ENCODE results near the gene SH3GL2.
"Not testable (repeated sequence)": the region's sequence is repeated elsewhere in the genome, so short reads cannot be mapped to it uniquely, and the experiment has no call there.

The SH3GL2 gene

GRCh38 chr9:17761984-17762676 is 183.3 kb downstream of the SH3GL2 start:
- Histone ChIP-seq H3K4me1 (ENCODE audit: control insufficient read depth, insufficient read depth, low read length) (no peaks in the 10 kb centered on the region), H3K4me3 (ENCODE audit: low read depth, low read length) (no peak overlapping the region), H3K9ac (ENCODE audit: low read depth, low read length) (no peak overlapping the region), H3K36me3 (ENCODE audit: control insufficient read depth, insufficient read depth, low read length) (no peaks in the 10 kb centered on the region), H3K27me3 (ENCODE audit: control insufficient read depth, insufficient read depth, low read length) (no peaks in the 10 kb centered on the region), H3K9me3 (ENCODE audit: control insufficient read depth, insufficient read depth, low read length) (no peaks in the 10 kb centered on the region)

DNA sequence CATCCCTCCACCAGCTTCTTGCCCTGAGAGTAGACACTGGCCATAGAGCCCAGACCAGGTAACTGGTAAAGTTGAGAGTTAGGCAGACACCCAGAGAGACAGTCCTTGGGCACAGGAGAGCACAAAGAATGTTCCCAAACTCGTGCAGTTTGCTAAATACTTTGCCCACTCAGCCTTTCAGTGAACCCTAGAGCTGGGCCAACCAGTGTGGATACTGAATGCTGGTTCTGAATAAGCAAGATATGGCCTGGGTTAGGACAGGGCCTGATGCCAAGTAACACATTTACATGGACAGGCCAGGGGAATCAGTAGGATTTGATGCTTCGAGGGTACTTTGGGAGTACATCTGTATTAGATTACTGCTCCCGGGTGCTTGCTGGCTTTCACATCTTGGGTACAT is 185.4 kb downstream of the SH3GL2 start:
- H3K4me3 ChIP-seq (ENCODE audit: low read depth, low read length), result no peak overlapping the region
- H3K36me3 ChIP-seq (ENCODE audit: control insufficient read depth, insufficient read depth, low read length), result no peaks in the 10 kb centered on the region
- H3K9me3 ChIP-seq (ENCODE audit: control insufficient read depth, insufficient read depth, low read length), result no peaks in the 10 kb centered on the region
- H3K9ac ChIP-seq (ENCODE audit: low read depth, low read length), result no peak overlapping the region
- no peaks in the 10 kb centered on the region for H3K4me1 ChIP-seq (ENCODE audit: control insufficient read depth, insufficient read depth, low read length)
- no peaks in the 10 kb centered on the region for H3K27me3 ChIP-seq (ENCODE audit: control insufficient read depth, insufficient read depth, low read length)

DNA sequence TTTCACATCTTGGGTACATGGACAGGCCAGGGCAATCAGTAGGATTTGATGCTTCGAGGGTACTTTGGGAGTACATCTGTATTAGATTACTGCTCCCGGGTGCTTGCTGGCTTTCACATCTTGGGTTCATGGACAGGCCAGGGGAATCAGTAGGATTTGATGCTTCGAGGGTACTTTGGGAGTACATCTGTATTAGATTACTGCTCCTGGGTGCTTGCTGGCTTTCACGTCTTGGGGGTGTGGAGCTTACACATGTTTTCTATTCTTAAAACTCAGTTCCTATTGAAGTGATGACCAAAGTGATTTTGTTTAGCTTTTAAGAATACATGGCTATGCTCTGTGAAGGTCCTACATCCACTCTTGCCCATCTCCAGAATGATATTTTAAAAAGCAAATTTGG is 186.3 kb downstream of the SH3GL2 start:
- H3K9me3 ChIP-seq (ENCODE audit: control insufficient read depth, insufficient read depth, low read length); H3K36me3 ChIP-seq (ENCODE audit: control insufficient read depth, insufficient read depth, low read length); H3K4me3 ChIP-seq (ENCODE audit: low read depth, low read length); H3K4me1 ChIP-seq (ENCODE audit: control insufficient read depth, insufficient read depth, low read length); H3K9ac ChIP-seq (ENCODE audit: low read depth, low read length); H3K27me3 ChIP-seq (ENCODE audit: control insufficient read depth, insufficient read depth, low read length): not testable (repeated sequence)

DNA sequence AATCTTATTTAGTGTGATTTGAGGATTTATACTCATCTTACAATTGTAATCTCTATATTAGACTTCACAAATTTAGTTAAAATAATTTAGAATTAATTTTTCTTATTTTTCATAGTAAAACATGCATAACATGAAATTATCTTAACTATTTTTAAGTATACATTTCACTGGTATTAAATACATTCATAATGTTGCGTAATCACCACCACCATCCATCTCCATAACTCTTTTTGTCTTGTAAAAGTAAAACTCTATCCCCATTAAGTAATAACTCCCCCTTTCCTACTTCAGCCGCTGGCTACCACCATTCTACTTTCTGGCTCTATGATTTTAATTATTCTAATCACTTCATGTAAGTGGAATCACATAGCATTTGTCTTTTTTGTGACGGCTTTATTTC is 193.4 kb downstream of the SH3GL2 start:
- H3K27me3 ChIP-seq (ENCODE audit: control insufficient read depth, insufficient read depth, low read length), result no peaks in the 10 kb centered on the region
- H3K4me1 ChIP-seq (ENCODE audit: control insufficient read depth, insufficient read depth, low read length), result no peaks in the 10 kb centered on the region
- no peak overlapping the region for H3K9ac ChIP-seq (ENCODE audit: low read depth, low read length)
- H3K9me3 ChIP-seq (ENCODE audit: control insufficient read depth, insufficient read depth, low read length), result no peaks in the 10 kb centered on the region
- H3K4me3 ChIP-seq (ENCODE audit: low read depth, low read length), result no peak overlapping the region
- no peaks in the 10 kb centered on the region for H3K36me3 ChIP-seq (ENCODE audit: control insufficient read depth, insufficient read depth, low read length)

GRCh38 chr9:17775656-17776055 is 196.8 kb downstream of the SH3GL2 start:
- H3K36me3 ChIP-seq (ENCODE audit: control insufficient read depth, insufficient read depth, low read length), result no peaks in the 10 kb centered on the region
- H3K27me3 ChIP-seq (ENCODE audit: control insufficient read depth, insufficient read depth, low read length), result no peaks in the 10 kb centered on the region
- no peak overlapping the region for H3K4me3 ChIP-seq (ENCODE audit: low read depth, low read length)
- no peak overlapping the region for H3K9ac ChIP-seq (ENCODE audit: low read depth, low read length)
- no peaks in the 10 kb centered on the region for H3K4me1 ChIP-seq (ENCODE audit: control insufficient read depth, insufficient read depth, low read length)
- no peaks in the 10 kb centered on the region for H3K9me3 ChIP-seq (ENCODE audit: control insufficient read depth, insufficient read depth, low read length)

DNA sequence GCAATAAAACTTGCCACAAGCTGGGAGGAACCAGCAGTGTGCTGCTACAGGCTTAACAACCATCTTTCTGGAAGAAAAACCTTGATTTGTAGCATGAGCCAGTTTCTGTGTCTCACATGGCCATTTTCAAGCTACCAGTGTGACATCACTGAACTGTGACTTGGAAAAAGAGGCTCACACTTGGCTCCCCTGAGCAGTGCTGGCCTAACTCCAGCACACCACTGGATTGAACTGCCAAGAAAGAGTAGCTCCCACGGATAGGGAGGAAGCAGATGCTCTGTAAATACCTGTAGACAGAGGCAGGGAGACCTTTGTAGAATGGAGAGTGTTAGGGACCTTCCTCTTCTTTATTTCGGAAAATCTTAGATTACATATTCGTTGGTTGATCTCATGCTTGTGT is 197.9 kb downstream of the SH3GL2 start:
- Histone ChIP-seq H3K4me1 (ENCODE audit: control insufficient read depth, insufficient read depth, low read length) (no peaks in the 10 kb centered on the region), H3K27me3 (ENCODE audit: control insufficient read depth, insufficient read depth, low read length) (no peaks in the 10 kb centered on the region), H3K4me3 (ENCODE audit: low read depth, low read length) (no peak overlapping the region), H3K36me3 (ENCODE audit: control insufficient read depth, insufficient read depth, low read length) (no peaks in the 10 kb centered on the region), H3K9me3 (ENCODE audit: control insufficient read depth, insufficient read depth, low read length) (no peaks in the 10 kb centered on the region), H3K9ac (ENCODE audit: low read depth, low read length) (no peak overlapping the region)

GRCh38 chr9:17777465-17777864 is 198.6 kb downstream of the SH3GL2 start:
- no peak overlapping the region for H3K9ac ChIP-seq (ENCODE audit: low read depth, low read length)
- no peaks in the 10 kb centered on the region for H3K27me3 ChIP-seq (ENCODE audit: control insufficient read depth, insufficient read depth, low read length)
- H3K9me3 ChIP-seq (ENCODE audit: control insufficient read depth, insufficient read depth, low read length), result no peaks in the 10 kb centered on the region
- no peaks in the 10 kb centered on the region for H3K36me3 ChIP-seq (ENCODE audit: control insufficient read depth, insufficient read depth, low read length)
- H3K4me1 ChIP-seq (ENCODE audit: control insufficient read depth, insufficient read depth, low read length), result no peaks in the 10 kb centered on the region
- H3K4me3 ChIP-seq (ENCODE audit: low read depth, low read length), result no peak overlapping the region

DNA sequence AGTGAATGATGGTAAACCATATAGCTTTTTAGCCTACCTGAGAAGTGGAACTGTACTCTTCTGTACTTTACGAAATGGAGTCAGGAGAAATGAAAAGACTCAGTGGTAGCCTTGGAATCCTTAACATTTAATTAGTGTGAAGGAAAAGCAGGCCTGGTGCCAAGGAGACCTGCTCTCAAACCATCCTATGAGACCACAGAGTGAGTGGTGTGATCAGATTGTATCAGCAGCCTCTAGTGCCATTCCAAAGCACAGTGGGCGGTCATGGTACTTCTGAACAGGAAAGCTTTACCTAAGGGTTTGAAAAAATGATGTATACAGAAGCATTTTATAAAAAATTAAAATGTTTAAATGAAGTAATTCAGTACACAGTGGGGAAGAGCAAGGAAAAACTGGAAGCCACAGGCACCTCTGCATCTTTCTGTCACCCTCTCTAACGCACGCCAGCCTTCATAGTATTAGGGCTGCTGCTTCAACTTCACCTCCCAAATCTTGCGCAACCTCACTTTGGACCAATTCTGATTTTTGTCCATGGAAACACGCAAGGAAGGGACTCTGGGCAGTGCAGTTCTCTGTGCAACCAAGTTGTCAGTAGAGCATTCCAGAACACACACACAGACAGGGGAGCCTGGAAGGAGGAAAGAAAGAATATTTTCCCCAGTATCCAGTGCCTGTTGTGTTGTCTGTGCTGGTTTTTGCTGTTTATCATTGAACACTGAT is 203.7 kb downstream of the SH3GL2 start:
- no peak overlapping the region for H3K9ac ChIP-seq (ENCODE audit: low read depth, low read length)
- no peak overlapping the region for H3K4me3 ChIP-seq (ENCODE audit: low read depth, low read length)
- no peaks in the 10 kb centered on the region for H3K36me3 ChIP-seq (ENCODE audit: control insufficient read depth, insufficient read depth, low read length)
- no peaks in the 10 kb centered on the region for H3K9me3 ChIP-seq (ENCODE audit: control insufficient read depth, insufficient read depth, low read length)
- no peaks in the 10 kb centered on the region for H3K27me3 ChIP-seq (ENCODE audit: control insufficient read depth, insufficient read depth, low read length)
- no peaks in the 10 kb centered on the region for H3K4me1 ChIP-seq (ENCODE audit: control insufficient read depth, insufficient read depth, low read length)

- Histone ChIP-seq H3K9ac (ENCODE audit: low read depth, low read length) (no peak overlapping the region), H3K36me3 (ENCODE audit: control insufficient read depth, insufficient read depth, low read length) (no peaks in the 10 kb centered on the region), H3K4me3 (ENCODE audit: low read depth, low read length) (no peak overlapping the region), H3K4me1 (ENCODE audit: control insufficient read depth, insufficient read depth, low read length) (no peaks in the 10 kb centered on the region), H3K27me3 (ENCODE audit: control insufficient read depth, insufficient read depth, low read length) (no peaks in the 10 kb centered on the region), H3K9me3 (ENCODE audit: control insufficient read depth, insufficient read depth, low read length) (no peaks in the 10 kb centered on the region)
Observed at GRCh38 chr9:17783227-17783626, 204.4 kb downstream of the SH3GL2 start.

DNA sequence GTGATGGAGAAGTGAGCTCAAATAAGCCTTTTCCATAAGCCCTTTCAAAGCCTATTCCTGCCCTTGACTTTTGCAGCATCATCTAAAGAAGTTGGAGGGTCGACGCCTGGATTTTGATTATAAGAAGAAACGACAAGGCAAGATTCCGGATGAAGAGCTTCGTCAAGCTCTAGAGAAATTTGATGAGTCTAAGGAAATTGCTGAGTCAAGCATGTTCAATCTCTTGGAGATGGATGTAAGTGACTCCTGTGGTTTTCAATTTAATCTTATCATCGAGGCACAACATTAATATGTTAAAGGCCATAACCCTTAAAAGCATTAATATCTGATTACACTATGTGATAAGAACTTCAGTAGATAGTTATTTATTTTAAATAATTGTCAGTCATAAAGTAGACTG is 210.4 kb downstream of the SH3GL2 start:
- Histone ChIP-seq H3K4me1 (ENCODE audit: control insufficient read depth, insufficient read depth, low read length) (no peaks in the 10 kb centered on the region), H3K27me3 (ENCODE audit: control insufficient read depth, insufficient read depth, low read length) (no peaks in the 10 kb centered on the region), H3K36me3 (ENCODE audit: control insufficient read depth, insufficient read depth, low read length) (no peaks in the 10 kb centered on the region), H3K4me3 (ENCODE audit: low read depth, low read length) (no peak overlapping the region), H3K9me3 (ENCODE audit: control insufficient read depth, insufficient read depth, low read length) (no peaks in the 10 kb centered on the region), H3K9ac (ENCODE audit: low read depth, low read length) (no peak overlapping the region)

- no peaks in the 10 kb centered on the region for H3K9me3 ChIP-seq (ENCODE audit: control insufficient read depth, insufficient read depth, low read length)
- no peaks in the 10 kb centered on the region for H3K27me3 ChIP-seq (ENCODE audit: control insufficient read depth, insufficient read depth, low read length)
- no peaks in the 10 kb centered on the region for H3K4me1 ChIP-seq (ENCODE audit: control insufficient read depth, insufficient read depth, low read length)
- no peak overlapping the region for H3K9ac ChIP-seq (ENCODE audit: low read depth, low read length)
- no peak overlapping the region for H3K4me3 ChIP-seq (ENCODE audit: low read depth, low read length)
- H3K36me3 ChIP-seq (ENCODE audit: control insufficient read depth, insufficient read depth, low read length), result no peaks in the 10 kb centered on the region
Observed at GRCh38 chr9:17793713-17794622, 215.1 kb downstream of the SH3GL2 start.
